Adrenal gland (tissue), 12 donors: ENCODE measurements around the gene CFAP91. TPM values are rescaled to one million over a fixed set of nuclear protein-coding genes. Genes with fewer than 3 reads are reported as not detected.

Experiments used
- DNase-seq, 7 donors: peaks; one replicate each; pipeline ENCODE4 v3.0.0-alpha.2; 2019 to 2020
- H3K27ac ChIP-seq, 5 donors: fragments of 200-600 bp; sonication (generic) in 4 of 5; 1 replicate in 3 of 5; 2 replicates in 2 of 5; pipeline versions ENCODE4 v1.5.1 to v1.8.0; 2016 to 2020; ENCODE audit warnings: mild to moderate bottlenecking in 1 of 5
- H3K27me3 ChIP-seq: fragments of 200-600 bp; 2 replicates; pipeline ENCODE4 v1.8.0; 2021
- H3K36me3 ChIP-seq, 2 donors: fragments of 200-600 bp; replicated peaks in 1 of 2; 1 replicate in 1 of 2; 2 replicates in 1 of 2; pipeline versions ENCODE4 v1.5.1 to v1.8.0; 2018 to 2022
- H3K4me1 ChIP-seq, 2 donors: fragments of 200-600 bp; replicated peaks in 1 of 2; 1 replicate in 1 of 2; 2 replicates in 1 of 2; pipeline versions ENCODE4 v1.5.1 to v1.8.0; 2018 to 2021
- H3K4me3 ChIP-seq, 4 donors: fragments of 200-600 bp; sonication (generic) in 3 of 4; one replicate each; pipeline ENCODE4 v1.5.1; 2016 to 2018
- H3K9me3 ChIP-seq, 3 donors: fragments of 200-600 bp; sonication (generic) in 1 of 3; replicated peaks in 1 of 3; 1 replicate in 2 of 3; 2 replicates in 1 of 3; pipeline versions ENCODE4 v1.5.1 to v1.8.0; 2016 to 2021
- POLR2A ChIP-seq, 2 donors: fragments of 450-650 bp; IDR thresholded peaks; one replicate each; pipeline ENCODE4 v1.6.1; 2017; ENCODE audit warnings: antibody characterized with exemption in 2 of 2, mild to moderate bottlenecking in 2 of 2, moderate library complexity in 1 of 2
- WGBS, 4 donors: extraction: QIAGEN DNeasy Blood & Tissue Kit in 2 of 4; methylation state at CpG; one replicate each; pipeline versions ENCODE4 v1.1.5 to v1.1.7; 2013 to 2017; 5-methylcytosine and 5-hydroxymethylcytosine counted together
- intact Hi-C, 2 donors: fragments of 100-400 bp; cut with DNase I; formaldehyde crosslinking; loops; one replicate each; pipeline versions ENCODE4 v1.14.1 to v1.15.0; 2022 to 2023
- polyA plus RNA-seq, 3 donors: library from polyadenylated mRNA; stranded (reverse); fragments of 200-250 nt in 2 of 3; fragments of 350-450 nt in 1 of 3; fragmentation: Illumina TruSeq in 1 of 3; extraction: RNeasy Lipid Tissue Mini Kit (QIAGEN cat#74804) in 1 of 3; gene quantifications; one replicate each; pipeline ENCODE4 v1.2.3, GENCODE V29; 2013 to 2014
- total RNA-seq, 9 donors: library from RNA; depleted of rRNA in 4 of 9; stranded (reverse); fragments of >200 nt in 4 of 9; fragments of 120-200 nt in 1 of 9; fragmentation: NEBNext Ultra II Directional in 1 of 9; extraction: Animal tissue kit (Norgen Biotek cat#: 25700) in 1 of 9; gene quantifications; one replicate each; pipeline versions ENCODE4 v1.1.0 to v1.2.4, GENCODE V29; 2013 to 2023
- TF ChIP-seq, protein P1 (sequence below), 6 experiments: fragments of 450-650 bp in 4 of 6; fragments of 200-600 bp in 2 of 6; sonication (generic) in 1 of 6; IDR thresholded peaks; 1 replicate in 5 of 6; 2 replicates in 1 of 6; pipeline versions ENCODE4 v1.5.1 to v1.8.0; 2016 to 2021; ENCODE audit warnings: antibody characterized with exemption in 6 of 6, mild to moderate bottlenecking in 2 of 6, moderate library complexity in 1 of 6
- donor health status: healthy with polysubstance abuse.
- donor health status: Bipolar disorder and iron deficiency.
- donor health status: DM: yes; HTN: yes; CAD: no.
- donor health status: DM: no; HTN: no; CAD: no.
- donor health status: DM: no; HTN: no; CAD: no.
- donor health status: DM: yes; HTN: yes; CAD: no.

Gene CFAP91
- total and polyA plus RNA-seq, 12 donors = 3.4 to 12.9 (median 8.3) TPM

DNA sequence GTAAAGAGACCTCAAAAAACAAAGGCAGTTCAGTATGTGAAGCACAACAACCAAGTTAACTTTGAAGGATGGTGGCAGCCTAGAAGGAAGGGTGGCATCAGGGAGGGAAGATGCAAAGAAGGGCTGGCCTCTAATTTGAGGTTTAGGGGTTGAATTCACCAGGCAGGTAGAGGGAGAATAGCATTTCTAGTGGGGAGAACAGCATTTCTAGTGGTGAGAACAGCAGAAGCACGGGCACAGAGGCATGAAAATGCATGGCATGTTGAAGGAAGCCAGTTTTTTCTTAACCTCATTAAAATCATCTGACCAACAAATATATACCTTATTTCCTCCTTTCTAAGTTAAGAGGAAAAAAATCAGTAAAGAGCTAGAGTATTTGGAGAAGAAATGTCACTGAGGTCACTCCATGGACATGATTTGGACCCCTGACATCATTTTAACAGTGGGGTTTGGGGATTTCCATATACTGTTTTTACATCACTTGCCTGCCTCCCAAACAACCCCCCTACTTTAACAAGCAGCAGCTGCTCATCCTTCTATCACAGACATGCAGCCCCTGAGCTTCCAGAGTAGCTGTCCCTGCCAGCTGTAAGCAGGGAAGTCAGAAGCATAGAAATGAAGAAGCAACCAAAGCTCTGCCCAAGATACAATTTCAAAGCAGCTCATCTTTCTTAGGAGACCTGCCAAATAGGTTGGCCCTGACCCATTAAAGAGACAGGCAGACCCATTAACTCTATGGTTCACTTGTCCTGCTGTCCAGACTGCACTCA, 40.0 kb upstream of the CFAP91 start:
- Histone ChIP-seq H3K27me3 (no peaks in the 10 kb centered on the region), H3K4me3 (no peak overlapping the region), H3K27ac (peak overlapping the region in 4 of 5 donors; percentile 46 to 69 (median 52)), H3K9me3 (no peaks in the 10 kb centered on the region), H3K4me1 (peaks cover 29 to 36% of the 10 kb centered on the region in 2 donors), H3K36me3 (no peaks in the 10 kb centered on the region)
- peak in 6 of 7 donors; percentile 35 to 75 (median 56) for DNase-seq
- 52 to 73% (median 62%) methylated on average over 1 of the region's 1 CpG for WGBS, 4 donors
- intact Hi-C loops = no loop called here
- TF ChIP-seq, protein P1, sequence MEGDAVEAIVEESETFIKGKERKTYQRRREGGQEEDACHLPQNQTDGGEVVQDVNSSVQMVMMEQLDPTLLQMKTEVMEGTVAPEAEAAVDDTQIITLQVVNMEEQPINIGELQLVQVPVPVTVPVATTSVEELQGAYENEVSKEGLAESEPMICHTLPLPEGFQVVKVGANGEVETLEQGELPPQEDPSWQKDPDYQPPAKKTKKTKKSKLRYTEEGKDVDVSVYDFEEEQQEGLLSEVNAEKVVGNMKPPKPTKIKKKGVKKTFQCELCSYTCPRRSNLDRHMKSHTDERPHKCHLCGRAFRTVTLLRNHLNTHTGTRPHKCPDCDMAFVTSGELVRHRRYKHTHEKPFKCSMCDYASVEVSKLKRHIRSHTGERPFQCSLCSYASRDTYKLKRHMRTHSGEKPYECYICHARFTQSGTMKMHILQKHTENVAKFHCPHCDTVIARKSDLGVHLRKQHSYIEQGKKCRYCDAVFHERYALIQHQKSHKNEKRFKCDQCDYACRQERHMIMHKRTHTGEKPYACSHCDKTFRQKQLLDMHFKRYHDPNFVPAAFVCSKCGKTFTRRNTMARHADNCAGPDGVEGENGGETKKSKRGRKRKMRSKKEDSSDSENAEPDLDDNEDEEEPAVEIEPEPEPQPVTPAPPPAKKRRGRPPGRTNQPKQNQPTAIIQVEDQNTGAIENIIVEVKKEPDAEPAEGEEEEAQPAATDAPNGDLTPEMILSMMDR (IDR thresholded peaks at IDR 0.05) = peak in 1 of 6 experiments; percentile 22
- no peak for TF ChIP-seq POLR2A (IDR thresholded peaks at IDR 0.05)

DNA sequence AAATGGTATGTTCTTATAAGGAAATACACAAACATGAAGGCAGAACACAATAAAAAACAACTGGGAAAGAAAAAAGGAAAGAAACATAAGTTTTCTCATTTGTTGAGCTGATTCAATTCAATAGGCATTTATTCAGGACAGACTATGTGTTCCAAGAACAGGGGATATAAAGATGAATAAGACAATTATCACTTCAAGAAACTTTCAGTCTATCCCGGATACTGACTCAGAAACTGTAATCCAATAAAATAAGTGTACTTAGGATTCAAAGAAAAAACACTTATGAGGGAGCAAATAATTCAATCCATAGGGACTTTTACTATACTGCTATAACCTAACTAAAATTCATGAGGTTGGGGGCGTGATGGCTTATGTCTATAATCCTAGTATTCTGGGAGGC, 38.9 kb upstream of the CFAP91 start:
- Histone ChIP-seq H3K27me3 (no peaks in the 10 kb centered on the region), H3K4me1 (peaks cover 22 to 29% of the 10 kb centered on the region in 2 donors), H3K36me3 (no peaks in the 10 kb centered on the region), H3K4me3 (no peak overlapping the region), H3K9me3 (no peaks in the 10 kb centered on the region), H3K27ac (peak overlapping the region in 2 of 5 donors; percentile 46 to 51)
- 72 to 78% (median 74%) methylated on average over 2 of the region's 2 CpGs for WGBS, 4 donors
- intact Hi-C loops = no loop called here
- TF ChIP-seq, protein P1 (IDR thresholded peaks at IDR 0.05) = no peak
- TF ChIP-seq POLR2A (IDR thresholded peaks at IDR 0.05) = no peak
- no peak for DNase-seq

- DNase-seq = no peak
Observed at GRCh38 chr3:119664370-119664769, 38.5 kb upstream of the CFAP91 start.

GRCh38 chr3:119664850-119665379, 37.9 kb upstream of the CFAP91 start:
- TF ChIP-seq, protein P1 (IDR thresholded peaks at IDR 0.05) = no peak
- no peak for TF ChIP-seq POLR2A (IDR thresholded peaks at IDR 0.05)
- H3K27ac ChIP-seq = no peak overlapping the region
- 80 to 94% (median 94%) methylated on average over 4 of the region's 4 CpGs for WGBS, 4 donors
- H3K4me1 ChIP-seq = peaks cover 29 to 36% of the 10 kb centered on the region in 2 donors
- H3K36me3 ChIP-seq = no peaks in the 10 kb centered on the region
- DNase-seq = no peak
- no peaks in the 10 kb centered on the region for H3K27me3 ChIP-seq
- no peak overlapping the region for H3K4me3 ChIP-seq
- H3K9me3 ChIP-seq = no peaks in the 10 kb centered on the region
- intact Hi-C loops = no loop called here

More at GRCh38 chr3:119664370-119664769, 38.5 kb upstream of the CFAP91 start:
- WGBS, 4 donors = 82 to 86% (median 85%) methylated on average over 4 of the region's 4 CpGs
- Histone ChIP-seq H3K4me1 (peaks cover 23 to 31% of the 10 kb centered on the region in 2 donors), H3K9me3 (no peaks in the 10 kb centered on the region), H3K36me3 (no peaks in the 10 kb centered on the region), H3K27ac (peak overlapping the region in 3 of 5 donors; percentile 21 to 46 (median 24)), H3K4me3 (no peak overlapping the region), H3K27me3 (no peaks in the 10 kb centered on the region)
- intact Hi-C loops = no loop called here
- TF ChIP-seq, protein P1 (IDR thresholded peaks at IDR 0.05) = no peak
- TF ChIP-seq POLR2A (IDR thresholded peaks at IDR 0.05) = no peak
